Esophagus (tissue), 2 donors: ENCODE results near the gene PDLIM3. TPM values are rescaled to one million over a fixed set of nuclear protein-coding genes. Genes with fewer than 3 reads are reported as not detected.

Experiments used
- H3K27ac ChIP-seq, 2 donors: one replicate each; pipeline ENCODE4 v1.5.1; 2013; ENCODE audit warnings: low read depth in 2 of 2, mild to moderate bottlenecking in 2 of 2, inconsistent platforms in 1 of 2, low read length in 1 of 2, moderate library complexity in 1 of 2
- H3K27me3 ChIP-seq, 2 donors: one replicate each; pipeline ENCODE4 v1.6.1; 2013; ENCODE audit warnings: low read length in 2 of 2, control low read depth in 1 of 2, mild to moderate bottlenecking in 1 of 2; ENCODE audit not compliant: insufficient read depth in 2 of 2, control insufficient read depth in 1 of 2
- H3K36me3 ChIP-seq, 2 donors: one replicate each; pipeline ENCODE4 v1.6.1; 2013; ENCODE audit warnings: low read length in 1 of 2; ENCODE audit not compliant: control insufficient read depth in 2 of 2, insufficient read depth in 2 of 2
- H3K4me1 ChIP-seq, 2 donors: one replicate each; pipeline ENCODE4 v1.6.1; 2013; ENCODE audit warnings: low read length in 1 of 2; ENCODE audit not compliant: control insufficient read depth in 2 of 2, insufficient read depth in 2 of 2
- H3K4me3 ChIP-seq, 2 donors: one replicate each; pipeline ENCODE4 v1.5.1; 2013; ENCODE audit warnings: low read length in 2 of 2, mild to moderate bottlenecking in 2 of 2, low read depth in 1 of 2, moderate library complexity in 1 of 2
- H3K9me3 ChIP-seq, 2 donors: one replicate each; pipeline ENCODE4 v1.6.1; 2013; ENCODE audit warnings: mild to moderate bottlenecking in 2 of 2, low read depth in 1 of 2, low read length in 1 of 2, moderate library complexity in 1 of 2; ENCODE audit not compliant: control insufficient read depth in 2 of 2, insufficient read depth in 1 of 2
- WGBS, 2 donors: extraction: QIAGEN DNeasy Blood & Tissue Kit; methylation state at CpG; one replicate each; pipeline ENCODE4 v1.1.7; 2013; 5-methylcytosine and 5-hydroxymethylcytosine counted together
- polyA plus RNA-seq, 2 donors: library from polyadenylated mRNA; stranded (reverse); fragments of 200-250 nt; gene quantifications; one replicate each; pipeline ENCODE4 v1.2.3, GENCODE V29; 2013
- donor health status: healthy with polysubstance abuse.
- donor health status: Bipolar disorder and iron deficiency.

The PDLIM3 gene
- polyA plus RNA-seq, 2 donors, result 24.2 to 62.8 TPM

DNA sequence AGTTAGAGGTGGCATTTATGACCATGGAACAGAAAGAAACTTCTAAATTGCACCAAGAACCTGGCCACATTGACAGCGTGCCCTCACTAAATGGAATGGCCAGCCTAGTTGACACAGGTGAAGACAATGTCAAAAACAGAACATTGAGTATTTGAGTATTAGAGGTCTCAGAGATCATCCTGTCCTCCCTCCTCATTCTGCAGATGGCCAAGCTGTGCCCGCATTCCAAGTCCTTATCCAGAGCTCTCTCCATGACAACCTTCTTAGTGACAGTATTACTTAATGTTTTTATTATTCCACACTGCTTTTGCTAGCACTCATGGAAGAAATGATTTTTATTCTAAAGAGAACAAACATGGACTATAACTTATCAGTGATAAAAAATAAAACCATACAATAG is 53.9 kb downstream of the PDLIM3 start:
- H3K4me3 ChIP-seq, result no peak overlapping the region
- no peaks in the 10 kb centered on the region for H3K27me3 ChIP-seq
- H3K27ac ChIP-seq, result no peak overlapping the region
- H3K4me1 ChIP-seq, result no peaks in the 10 kb centered on the region
- no peaks in the 10 kb centered on the region for H3K9me3 ChIP-seq
- no peaks in the 10 kb centered on the region for H3K36me3 ChIP-seq
- WGBS, 2 donors, result 87% methylated on average over 2 of the region's 2 CpGs

DNA sequence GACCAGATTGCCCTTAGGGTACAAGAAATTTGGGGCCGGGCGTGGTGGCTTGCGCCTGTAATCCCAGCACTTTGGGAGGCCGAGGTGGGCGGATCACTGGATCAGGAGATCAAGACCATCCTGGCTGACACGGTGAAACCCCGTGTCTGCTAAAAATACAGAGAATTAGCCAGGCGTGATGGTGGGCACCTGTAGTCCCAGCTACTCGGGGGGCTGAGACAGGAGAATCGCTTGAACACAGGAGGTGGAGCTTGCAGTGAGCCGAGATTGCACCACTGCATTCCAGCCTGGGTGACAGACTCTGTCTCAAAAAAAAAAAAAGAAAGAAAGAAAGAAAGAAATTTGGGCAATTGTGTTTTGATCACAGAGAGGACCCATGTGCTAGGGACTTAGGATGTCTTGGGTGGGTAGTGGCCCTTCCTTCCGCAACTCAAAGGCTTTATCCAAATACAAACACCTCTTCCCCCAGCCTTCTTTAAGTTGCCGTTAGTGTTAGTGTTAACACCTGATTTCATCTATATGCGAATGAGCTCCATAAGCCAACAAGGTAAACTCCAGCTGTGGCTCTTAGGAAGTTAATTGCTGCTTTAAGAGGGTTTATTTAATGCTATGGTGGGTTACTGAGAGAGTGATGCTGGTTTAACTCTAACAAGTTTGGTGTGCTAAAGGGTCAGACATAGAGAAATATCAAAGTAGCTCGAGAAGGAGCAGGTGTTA is 55.1 kb downstream of the PDLIM3 start:
- Histone ChIP-seq H3K27me3 (no peaks in the 10 kb centered on the region), H3K4me1 (no peaks in the 10 kb centered on the region), H3K36me3 (no peaks in the 10 kb centered on the region), H3K27ac (no peak overlapping the region), H3K9me3 (no peaks in the 10 kb centered on the region), H3K4me3 (no peak overlapping the region)
- WGBS, 2 donors, result 68% methylated on average over 15 of the region's 15 CpGs

DNA sequence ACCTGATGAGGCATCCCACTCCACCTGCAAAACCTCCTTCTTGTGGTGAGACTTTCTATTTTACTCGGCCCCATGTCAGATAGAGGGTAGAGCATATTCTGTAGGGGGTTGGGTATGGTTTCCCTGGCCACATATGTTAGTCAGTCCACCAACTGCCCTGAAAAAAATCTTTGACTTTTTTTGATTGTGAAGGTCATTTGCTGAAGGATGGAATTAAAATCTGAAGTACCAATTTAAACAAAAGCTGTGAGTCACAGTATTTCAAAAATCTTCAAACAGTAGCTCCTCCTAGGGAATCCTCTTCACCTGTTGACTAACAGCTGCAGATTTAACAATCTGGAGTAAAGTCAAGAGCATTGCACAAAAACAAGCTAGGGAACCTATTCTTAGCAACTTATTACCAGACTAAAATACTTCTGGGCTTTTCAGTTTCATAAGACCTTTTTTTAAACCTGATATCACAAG is 55.8 kb downstream of the PDLIM3 start:
- Histone ChIP-seq H3K4me1 (no peaks in the 10 kb centered on the region), H3K27ac (no peak overlapping the region), H3K4me3 (no peak overlapping the region), H3K27me3 (no peaks in the 10 kb centered on the region), H3K36me3 (no peaks in the 10 kb centered on the region), H3K9me3 (no peaks in the 10 kb centered on the region)
- 63 to 84% methylated on average over 1 of the region's 1 CpG for WGBS, 2 donors

DNA sequence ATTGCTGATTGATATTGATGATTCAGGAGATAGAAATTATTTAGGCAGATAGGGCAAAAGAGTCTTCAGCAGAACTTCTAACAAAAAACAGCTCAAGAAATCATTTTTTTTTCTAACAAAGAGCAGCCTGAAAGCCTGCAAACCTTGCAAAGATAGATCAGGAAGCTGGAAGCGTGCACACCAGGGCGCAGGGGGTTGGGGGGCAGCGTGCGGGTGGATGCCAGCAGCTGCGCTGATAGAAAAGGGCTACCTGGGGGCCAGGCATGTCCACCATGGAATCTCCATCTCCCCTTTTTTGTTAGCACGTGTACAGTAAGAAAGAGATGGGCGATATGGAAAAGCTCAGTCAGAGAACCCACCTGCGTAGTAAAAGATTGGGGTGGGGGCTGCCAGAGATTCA is 62.1 kb downstream of the PDLIM3 start:
- H3K27ac ChIP-seq, result no peak overlapping the region
- no peak overlapping the region for H3K4me3 ChIP-seq
- H3K9me3 ChIP-seq, result no peaks in the 10 kb centered on the region
- H3K36me3 ChIP-seq, result no peaks in the 10 kb centered on the region
- peaks cover 0 to 4% of the 10 kb centered on the region in 2 donors for H3K4me1 ChIP-seq
- no peaks in the 10 kb centered on the region for H3K27me3 ChIP-seq
- 95 to 97% methylated on average over 8 of the region's 8 CpGs for WGBS, 2 donors

DNA sequence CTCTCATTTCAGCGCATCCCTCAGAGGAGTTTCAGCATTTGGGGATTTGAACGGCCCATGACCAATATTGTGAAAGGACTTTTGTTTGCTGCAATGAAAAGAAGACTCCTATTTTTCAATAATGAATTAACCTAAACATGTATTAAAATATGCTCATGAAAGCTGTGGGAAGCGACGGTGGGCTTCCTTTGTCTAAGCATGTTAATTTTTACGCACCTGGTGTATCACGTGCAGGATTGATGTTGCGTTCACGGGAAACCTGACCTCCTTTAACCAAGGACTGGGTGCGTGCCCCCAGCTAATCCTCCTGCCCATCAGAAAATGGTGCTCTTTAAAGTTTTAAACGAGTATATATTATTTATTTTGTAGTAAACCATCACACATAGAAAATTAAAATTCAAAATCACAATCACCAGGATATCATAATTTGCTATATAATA is 63.2 kb downstream of the PDLIM3 start:
- peak overlapping the region in 1 of 2 donors; percentile 80 for H3K4me3 ChIP-seq
- H3K36me3 ChIP-seq, result no peaks in the 10 kb centered on the region
- H3K9me3 ChIP-seq, result no peaks in the 10 kb centered on the region
- no peaks in the 10 kb centered on the region for H3K27me3 ChIP-seq
- no peak overlapping the region for H3K27ac ChIP-seq
- H3K4me1 ChIP-seq, result peaks cover 0 to 4% of the 10 kb centered on the region in 2 donors
- 28 to 32% methylated on average over 10 of the region's 10 CpGs for WGBS, 2 donors

DNA sequence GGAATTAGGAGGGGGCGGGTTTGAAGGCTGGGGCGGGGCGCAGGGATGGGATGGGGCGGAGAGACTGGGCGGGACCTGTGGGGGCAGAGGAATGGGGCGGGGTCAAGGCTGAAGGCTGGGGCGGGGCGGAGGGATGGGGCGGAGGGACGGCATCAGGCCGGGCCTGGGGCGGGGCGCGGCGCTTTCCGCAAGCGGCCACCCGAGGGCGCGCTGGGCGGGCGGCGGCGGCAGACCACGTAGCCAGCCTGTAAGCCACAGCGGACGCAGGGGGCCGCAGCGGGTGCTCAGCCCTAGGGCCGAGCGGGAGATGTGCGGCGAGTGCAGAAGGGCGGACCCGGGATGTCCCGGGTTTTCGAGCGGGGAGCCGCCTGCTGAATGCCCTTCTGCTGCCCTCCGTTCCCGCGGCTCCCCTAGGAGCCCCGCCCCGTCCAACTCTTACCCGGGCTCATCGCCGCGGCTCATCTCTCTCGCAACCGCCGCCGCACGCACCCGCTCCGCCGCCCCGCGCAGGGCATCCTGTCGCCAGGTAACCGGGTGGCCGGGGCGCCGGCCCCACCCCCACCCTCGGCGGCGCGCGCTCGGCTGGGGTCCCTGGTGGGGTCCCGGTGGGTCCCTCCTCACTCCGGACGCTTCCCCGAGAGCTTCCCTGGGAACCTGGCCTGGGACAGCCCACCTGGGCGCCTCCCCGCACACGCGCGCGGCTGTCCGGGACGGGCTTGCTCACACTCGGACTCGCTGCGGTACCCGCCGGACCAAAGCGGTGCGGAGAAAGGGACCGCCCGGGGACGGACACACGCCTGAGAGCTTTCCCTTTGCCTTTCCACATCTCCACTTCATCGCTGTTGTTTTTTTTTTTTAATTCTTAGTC is 63.8 kb downstream of the PDLIM3 start, which contains the start of gene CCDC110:
Gene CCDC110, minus strand, starts transcription at position 499 of the 868 bp plus-strand sequence. Its CDS starts 50 bp downstream, at position 449.
- WGBS, 2 donors, result 0 to 1% methylated on average over 61 to 93 of the region's 93 CpGs

DNA sequence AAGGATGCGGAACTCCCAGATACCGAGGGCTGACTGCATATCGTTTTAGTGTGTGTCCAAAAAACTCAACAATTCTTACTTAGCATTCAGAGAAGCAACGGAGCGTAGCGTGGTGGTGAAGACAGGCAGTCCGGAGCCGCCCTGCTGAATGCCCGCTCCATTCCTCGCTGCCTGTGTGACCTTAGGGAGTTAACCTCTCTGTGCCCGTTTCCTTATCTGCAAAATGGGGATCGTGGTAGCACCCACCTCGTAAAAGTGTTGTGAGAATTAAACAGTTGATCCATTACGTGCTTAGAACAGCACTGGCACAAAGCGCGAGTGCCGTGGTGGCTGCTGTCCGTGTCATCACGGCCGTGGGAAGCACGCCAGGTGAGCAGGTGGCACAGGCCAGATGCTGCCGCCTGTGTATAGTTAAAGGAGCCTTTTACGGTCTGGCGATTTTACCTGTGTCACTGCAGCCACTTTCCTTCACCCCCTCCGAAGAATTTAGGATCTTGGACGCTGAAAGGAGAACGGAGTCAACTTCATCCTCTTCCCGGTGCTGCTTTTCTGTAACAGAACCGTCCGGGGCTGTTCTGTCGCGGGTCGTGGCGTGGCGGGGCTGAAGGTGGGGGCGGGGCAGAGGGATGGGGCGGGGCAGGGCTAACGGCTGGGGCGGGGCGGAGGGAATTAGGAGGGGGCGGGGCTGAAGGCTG is 64.7 kb downstream of the PDLIM3 start:
- Histone ChIP-seq H3K27ac (peak overlapping the region; percentile 55 to 66), H3K27me3 (no peaks in the 10 kb centered on the region), H3K4me1 (peaks cover 0 to 4% of the 10 kb centered on the region in 2 donors), H3K4me3 (peak overlapping the region; percentile 43 to 51), H3K9me3 (no peaks in the 10 kb centered on the region), H3K36me3 (no peaks in the 10 kb centered on the region)
- WGBS, 2 donors, result 3 to 4% methylated on average over 41 of the region's 41 CpGs

More for the DNA sequence above, 63.8 kb downstream of the PDLIM3 start, which contains the start of gene CCDC110:
- peaks cover 0 to 4% of the 10 kb centered on the region in 2 donors for H3K4me1 ChIP-seq
- H3K27me3 ChIP-seq, result no peaks in the 10 kb centered on the region
- no peaks in the 10 kb centered on the region for H3K9me3 ChIP-seq
- H3K4me3 ChIP-seq, result peak within 1 kb of the TSS; percentile 73 to 80
- H3K27ac ChIP-seq, result peak within 1 kb of the TSS; percentile 55 to 71
- H3K36me3 ChIP-seq, result no peaks in the 10 kb centered on the region

DNA sequence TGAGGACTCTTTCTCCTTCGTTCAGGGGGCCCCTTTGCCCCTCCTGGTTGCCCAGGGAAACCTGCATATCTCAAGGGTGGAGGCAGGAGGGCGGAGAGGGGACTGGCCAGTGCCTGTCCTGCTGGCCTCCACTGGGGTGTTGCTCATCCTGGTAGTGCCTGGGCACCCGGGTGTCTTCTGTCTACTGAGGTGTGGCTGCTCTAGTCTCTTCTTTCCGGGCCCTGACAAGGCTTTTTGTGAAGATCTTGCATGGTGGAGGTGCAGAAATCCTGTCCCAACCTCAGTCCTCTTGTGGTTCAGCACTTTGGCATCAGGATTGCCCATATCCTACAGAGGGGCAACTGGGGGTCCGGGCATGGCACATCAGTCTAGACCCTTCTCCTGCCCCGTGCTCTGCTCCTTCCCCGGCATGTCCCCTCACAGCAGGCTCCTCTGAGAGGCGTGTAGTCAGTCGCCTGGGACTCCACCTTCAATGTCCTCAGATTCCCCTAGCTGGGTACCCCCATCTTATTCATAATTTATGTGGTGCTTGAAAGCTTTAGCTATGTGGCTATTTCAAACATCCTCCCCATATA is 65.6 kb downstream of the PDLIM3 start:
- Histone ChIP-seq H3K4me3 (no peak overlapping the region), H3K27ac (no peak overlapping the region), H3K36me3 (no peaks in the 10 kb centered on the region), H3K9me3 (no peaks in the 10 kb centered on the region), H3K27me3 (no peaks in the 10 kb centered on the region), H3K4me1 (peaks cover 0 to 4% of the 10 kb centered on the region in 2 donors)
- 69 to 82% methylated on average over 9 of the region's 9 CpGs for WGBS, 2 donors

DNA sequence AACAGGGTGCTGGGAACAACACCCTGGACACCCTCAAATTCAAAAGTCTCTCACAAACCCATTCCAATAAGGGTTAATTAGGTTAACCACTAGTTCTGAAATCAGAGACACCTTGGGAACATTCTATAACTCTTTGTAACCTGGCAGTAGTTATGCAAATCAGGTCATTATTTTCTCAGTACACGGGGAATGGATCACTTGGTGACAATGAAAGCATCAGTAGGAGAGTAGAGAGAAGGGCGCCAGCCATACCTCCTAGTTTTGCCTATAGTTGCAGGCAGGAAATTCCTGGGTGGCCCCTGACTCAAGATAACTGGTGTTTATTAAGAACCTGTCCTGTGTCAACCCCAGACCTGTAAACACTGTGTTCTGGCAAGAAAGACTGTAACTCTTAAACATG is 66.3 kb downstream of the PDLIM3 start:
- no peaks in the 10 kb centered on the region for H3K36me3 ChIP-seq
- peaks cover 0 to 4% of the 10 kb centered on the region in 2 donors for H3K4me1 ChIP-seq
- H3K27ac ChIP-seq, result no peak overlapping the region
- no peaks in the 10 kb centered on the region for H3K9me3 ChIP-seq
- 78 to 85% methylated on average over 2 of the region's 2 CpGs for WGBS, 2 donors
- no peaks in the 10 kb centered on the region for H3K27me3 ChIP-seq
- no peak overlapping the region for H3K4me3 ChIP-seq
